Stimulated activated CD8-positive, alpha-beta memory T cell treated with anti-CD3 and anti-CD28 coated beads, Interleukin-12 subunit alpha, Interleukin-12 subunit beta, amount 100 ng/mL, for 24 hours (primary cell): ENCODE data around the gene ALCAM.

ENCODE experiments used
- DNase-seq: peaks from one replicate; pipeline ENCODE4 v3.0.0-alpha.2; 2020; ENCODE audit errors: extremely low read depth

The ALCAM gene

DNA sequence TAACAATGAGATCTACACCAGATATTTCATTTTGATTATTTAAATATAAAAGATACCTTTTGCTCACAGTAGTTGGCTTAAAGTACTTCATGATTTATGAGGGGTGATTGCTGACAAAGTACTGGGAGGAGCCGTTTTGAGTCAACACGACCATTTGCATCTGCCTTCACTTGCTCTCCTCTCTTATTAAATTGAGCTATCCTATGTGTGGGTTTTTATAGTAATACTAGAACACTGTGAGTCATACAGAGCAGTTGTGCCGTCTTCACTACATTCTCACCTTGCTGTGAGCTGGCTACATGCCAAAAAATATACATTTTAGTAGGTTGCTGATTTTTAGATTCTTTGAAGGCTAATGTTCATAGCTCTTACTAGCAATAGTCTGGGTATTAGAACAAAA, 161.2 kb downstream of the ALCAM start:
- no peak for DNase-seq

DNA sequence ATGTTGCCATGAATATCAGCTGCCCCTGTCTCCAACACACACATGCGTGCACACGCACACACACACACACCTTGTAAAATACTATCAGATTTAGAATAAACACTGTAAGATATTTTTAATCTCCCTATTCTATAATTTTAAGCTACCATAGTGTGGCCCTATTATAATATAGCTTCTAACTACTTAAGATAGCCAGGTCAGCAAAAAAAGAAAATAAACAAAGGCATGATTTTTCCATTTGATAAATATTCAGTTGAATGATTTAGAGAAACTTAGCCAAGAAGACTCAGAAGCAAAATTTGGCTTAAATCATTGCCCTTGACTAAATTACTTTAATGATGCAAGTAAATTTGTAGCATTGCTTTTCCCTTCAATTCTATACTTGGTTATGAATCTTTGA, 162.2 kb downstream of the ALCAM start:
- DNase-seq, result no peak

DNA sequence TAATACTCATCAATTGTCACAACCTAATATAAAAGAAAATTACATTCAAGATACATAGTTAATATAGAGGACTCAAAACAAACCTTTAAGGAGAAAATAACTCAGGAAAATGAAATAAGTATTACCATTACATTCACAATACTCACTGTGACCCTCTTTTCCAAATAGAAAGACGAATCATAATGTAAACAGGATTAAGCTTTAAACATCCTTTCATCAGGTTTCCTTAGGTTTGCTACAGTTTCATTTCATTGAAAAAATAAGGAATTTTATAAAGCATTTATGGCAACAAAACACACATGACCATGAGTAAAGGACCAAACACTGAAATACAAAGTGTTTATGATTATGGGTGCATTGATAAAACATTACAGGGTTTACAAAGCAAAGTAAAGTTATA, 162.7 kb downstream of the ALCAM start:
- no peak for DNase-seq

DNA sequence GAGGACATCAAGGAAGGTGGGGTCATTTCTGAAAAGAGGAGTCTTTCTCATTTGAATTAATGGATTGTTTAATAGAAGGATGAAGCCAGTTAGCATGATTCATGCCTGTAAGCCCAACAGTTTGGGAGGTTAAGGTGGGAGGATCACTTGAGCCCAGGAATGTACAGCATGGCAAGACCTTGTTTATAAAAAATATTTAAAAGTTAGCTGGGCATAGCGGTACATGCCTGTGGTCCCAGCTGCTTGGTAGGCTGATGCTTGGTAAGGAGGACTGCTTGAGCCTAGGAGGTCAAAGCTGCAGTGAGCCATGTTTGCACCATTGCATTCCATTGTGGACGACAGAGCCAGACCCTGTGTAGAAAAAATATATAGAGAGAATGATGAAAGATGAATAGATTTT, 165.5 kb downstream of the ALCAM start:
- no peak for DNase-seq

DNA sequence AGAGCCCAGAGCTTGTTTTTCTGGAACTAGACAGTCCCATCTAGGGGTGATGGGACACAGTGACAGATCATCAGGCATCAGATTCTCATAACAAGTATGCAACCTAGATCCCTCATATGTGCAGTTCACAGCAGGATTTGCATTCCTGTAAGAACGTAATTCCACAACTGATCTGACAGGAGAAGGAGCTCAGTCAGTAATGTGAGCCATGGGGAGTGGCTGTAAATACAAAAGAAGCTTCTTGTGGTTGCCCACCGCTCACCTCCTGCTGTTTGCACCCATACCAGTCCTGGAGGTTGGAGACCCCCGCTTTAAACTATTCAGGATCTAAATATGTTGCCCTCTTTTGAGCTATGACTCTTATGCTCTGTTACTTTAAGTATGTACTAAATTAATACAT, 167.3 kb downstream of the ALCAM start:
- DNase-seq, result no peak

DNA sequence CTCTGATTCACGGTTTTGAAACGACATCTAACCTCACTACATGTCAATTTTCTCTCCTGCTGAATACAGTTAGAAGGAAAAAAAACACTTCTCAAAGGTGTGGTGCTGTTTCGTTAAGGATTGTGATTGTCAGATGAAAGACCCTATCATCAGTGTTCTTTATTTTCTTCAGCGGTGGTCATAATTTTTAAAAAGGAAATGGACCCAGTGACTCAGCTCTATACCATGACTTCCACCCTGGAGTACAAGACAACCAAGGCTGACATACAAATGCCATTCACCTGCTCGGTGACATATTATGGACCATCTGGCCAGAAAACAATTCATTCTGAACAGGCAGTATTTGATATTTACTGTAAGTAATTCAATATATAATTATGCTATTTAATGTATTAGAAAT, 167.8 kb downstream of the ALCAM start:
- DNase-seq, result no peak

DNA sequence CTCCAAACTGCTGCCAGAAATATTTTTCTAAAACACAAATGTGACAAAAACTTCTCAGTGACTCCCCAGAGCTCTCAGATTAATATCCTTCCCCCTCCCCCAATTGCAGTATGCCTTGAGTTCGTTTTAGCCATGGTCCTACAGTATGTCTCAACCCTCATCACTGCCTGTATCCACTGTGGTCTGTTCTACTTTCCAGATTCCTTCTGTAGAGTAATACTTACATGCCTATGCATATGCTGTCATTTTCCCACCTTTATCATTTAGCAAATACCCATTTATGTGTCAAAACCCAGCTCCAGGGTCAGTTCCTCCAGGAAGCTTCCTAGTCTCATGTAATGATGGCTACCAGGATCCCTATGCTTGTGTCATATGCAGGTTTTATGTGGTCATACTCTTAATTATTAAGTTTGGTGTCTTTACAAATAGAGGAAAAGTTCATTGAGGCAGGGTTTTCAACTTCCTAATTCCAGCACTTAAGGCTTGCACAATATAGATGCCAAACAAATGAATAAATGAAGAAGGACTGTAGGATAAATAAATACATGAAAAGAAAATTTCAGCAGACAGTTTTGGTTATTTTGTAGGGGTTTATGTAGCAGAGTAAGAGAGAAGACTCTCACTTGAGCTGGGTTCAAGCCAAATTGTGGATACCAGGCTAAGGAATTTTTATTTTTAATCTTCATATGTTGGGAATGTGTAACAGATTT, 170.8 kb downstream of the ALCAM start:
- no peak for DNase-seq

DNA sequence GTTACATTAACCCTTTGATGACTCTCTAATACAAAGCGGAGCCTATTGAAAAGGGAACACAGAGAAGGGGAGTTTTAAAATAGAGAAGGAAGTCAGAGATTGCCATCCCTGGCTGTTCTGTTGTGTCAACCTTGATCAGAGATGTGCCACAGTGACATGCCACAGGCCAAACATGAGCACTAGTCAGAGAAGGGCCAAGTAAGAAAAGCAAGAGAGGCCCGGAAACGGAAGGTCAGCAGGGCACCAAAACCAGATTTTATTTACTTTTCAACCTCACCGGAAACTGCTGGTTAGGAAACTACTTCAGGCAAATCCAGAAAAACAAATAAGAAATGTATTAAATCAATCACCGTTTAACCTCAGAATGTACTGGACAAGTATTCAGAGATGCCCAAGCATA, 171.8 kb downstream of the ALCAM start:
- DNase-seq, result no peak

DNA sequence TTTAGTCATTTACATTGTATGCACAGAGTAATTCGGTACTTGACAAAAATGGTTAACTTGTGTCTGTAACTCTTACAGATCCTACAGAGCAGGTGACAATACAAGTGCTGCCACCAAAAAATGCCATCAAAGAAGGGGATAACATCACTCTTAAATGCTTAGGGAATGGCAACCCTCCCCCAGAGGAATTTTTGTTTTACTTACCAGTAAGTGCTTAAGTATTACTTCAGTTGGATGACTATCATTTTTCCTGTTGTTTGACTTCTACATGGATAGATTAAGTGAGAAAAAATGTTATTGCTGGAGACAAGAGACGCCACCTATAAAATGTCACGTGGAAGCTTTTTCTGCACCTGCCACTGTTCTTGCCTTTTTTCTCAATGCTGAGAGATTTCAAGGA, 173.2 kb downstream of the ALCAM start:
- DNase-seq, result no peak

DNA sequence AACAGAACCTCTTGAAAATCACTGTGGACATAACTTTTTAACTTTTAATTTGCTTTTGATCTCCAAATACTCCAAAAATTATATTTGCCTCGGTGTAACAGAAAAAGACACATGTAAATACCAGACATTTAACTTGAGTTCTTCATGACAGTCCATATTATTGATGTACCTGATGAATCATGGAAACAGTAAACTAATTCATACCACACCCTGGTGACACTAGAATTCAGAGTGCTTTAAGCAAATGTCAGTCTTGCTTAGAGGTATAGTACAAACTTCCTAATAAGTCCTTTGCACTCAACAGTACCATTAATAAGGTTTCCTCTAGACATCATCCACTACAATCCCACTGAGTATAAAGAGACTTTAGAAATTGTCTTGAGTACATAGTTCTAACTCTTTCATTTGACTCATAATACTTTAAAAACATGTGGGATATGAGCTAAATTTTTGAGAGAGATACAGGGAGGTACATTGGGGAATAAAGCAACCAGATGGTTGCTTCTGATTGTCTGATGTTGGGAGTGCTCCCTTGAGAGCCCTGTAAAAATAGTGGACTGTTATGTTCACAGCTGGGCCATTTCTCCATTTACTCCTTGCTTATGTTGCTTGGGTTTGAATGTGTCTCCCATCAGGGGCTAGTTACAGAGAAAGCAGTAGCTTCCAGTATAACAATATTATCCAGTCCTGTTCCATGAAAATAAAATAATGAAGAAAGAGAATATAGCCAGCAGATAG, 175.7 kb downstream of the ALCAM start:
- no peak for DNase-seq

DNA sequence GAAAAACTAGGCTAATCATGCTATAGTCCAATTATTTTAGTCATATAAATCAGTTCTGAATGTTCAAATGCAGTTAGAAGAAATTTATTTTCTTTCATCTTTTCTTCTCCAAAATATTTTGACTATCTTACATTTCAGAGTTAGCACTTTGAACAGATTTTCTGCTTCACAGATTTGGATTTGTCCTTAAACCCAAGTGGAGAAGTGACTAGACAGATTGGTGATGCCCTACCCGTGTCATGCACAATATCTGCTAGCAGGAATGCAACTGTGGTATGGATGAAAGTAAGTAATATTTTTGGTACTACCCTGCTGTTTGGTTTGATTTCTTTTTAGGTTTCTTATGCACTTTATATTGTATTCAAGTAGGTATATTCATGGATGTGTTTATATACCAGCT, 178.3 kb downstream of the ALCAM start:
- DNase-seq, result no peak

DNA sequence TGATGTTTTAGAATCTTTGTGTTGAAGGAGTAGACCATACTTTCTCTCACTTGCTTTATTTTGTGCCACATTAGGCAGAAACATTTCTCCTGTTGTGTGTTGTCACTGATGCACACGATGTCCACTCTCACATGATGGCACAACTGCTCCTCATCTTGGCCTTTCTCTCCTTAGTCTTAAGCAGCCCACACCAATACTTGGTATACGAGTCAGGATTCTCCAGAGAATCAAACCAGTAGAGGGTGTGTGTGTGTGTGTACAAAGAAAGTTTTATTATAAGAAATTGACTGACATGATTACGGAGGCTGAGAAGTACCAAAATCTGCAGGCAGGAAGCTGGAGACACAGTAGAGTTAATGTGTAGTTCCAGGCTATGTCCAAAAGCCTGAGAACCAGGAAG, 187.1 kb downstream of the ALCAM start:
- DNase-seq, result no peak

DNA sequence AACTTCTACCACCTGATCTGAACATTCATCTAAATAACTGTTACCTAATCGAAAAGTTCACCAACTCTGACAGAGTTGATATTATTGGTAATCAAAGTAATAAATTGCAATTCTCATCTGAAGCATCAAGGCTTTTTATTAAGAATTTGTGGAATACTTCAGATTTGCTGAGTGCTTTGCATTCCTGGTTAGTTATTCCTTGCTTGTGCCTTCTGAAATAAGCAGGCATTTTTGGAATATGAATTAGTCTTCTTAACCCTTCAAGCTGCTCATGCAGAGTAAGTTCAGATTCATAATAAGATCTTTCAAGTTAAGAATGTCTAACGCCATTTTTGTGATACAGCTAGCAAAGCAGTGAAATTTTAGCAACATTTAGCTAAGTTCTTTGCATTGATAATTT, 188.5 kb downstream of the ALCAM start:
- DNase-seq, result no peak

DNA sequence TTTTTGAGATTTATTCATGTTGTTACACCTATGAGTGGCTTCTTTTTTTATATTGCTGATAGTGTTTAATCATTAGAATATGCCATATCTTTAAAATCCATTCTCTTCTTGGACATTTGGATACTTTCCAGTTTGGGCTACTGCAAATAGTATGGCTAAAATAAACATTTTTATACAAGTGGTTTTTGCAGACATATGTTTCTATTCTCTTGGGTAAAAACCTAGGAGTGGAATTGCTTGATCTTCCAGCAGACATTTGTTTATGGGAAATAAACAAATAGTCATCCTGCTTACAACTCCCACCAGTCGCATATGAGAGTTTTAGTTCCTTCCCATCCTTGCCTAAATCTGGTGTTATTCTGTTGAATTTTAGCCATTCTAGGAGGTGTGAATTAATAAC, 193.1 kb downstream of the ALCAM start:
- DNase-seq, result no peak

DNA sequence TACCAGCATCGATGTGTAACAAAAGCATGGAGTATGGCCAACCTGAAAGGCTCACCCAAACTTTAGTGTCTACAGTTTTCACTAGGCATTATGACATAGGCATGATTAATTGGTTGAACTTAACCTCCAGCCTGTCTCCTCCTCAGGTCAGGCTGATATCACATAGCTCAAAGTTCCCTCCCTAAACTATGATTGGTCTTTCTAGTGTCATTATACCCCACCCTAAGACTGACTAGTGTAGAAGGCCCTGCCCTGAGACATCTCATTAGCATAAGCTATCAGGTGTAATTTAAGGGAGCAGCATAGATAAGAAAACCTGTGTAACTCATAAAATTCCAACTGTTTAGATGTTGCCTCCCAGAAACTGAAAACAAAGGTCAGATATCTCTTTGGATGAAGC, 195.2 kb downstream of the ALCAM start:
- DNase-seq, result no peak

DNA sequence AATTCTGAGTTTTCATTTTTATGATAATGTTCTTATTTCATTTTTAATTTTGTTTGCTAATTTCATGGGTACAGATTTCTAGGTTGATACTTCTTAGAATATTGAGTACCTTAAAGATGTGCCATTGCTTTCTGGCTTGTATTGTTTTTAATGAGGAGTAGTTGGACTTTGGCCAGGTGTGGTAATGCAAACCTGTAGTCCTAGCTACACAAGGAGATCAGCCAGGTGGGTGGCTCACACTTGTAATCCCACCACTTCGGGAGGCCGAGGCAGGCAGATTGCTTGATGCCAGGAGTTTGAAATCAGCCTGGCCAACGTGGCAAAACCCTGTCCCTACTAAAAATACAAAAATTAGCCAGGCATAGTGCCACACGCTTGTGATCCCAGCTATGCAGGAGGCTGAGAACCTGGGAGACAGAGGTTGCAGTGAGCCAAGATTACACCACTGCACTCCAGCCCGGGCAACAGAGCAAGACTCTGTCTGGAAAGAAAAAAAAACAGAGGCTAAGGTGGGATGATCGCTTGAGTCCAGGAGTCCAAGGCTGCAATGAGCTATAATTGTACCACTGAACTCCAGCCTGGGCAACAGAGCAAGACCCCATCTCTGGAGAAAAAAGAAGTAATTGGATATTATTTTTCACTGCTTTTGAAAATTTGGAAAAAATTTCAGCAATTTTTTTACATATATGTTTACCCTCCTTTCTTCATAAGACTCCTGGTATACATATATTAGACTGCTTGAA, 198.0 kb downstream of the ALCAM start:
- no peak for DNase-seq

DNA sequence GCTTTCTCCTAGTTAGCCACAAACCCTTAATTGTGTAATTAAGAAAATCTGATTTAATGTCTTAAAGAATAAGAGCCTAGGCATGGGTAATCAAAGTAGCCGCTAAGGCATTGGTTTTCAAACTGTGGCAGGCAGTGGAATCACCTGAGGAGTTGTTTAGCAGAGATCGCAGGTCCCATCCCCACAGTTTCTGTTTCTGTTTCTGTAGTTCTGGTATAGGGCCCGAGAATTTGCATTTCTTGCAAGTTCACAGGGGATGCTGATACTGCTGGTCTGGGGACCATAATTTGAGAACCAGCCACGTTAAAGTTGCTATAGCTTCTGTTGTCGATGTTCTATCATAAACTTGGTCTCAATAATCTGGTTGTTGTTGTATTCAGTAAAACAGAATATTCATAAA, 204.3 kb downstream of the ALCAM start:
- DNase-seq, result no peak

DNA sequence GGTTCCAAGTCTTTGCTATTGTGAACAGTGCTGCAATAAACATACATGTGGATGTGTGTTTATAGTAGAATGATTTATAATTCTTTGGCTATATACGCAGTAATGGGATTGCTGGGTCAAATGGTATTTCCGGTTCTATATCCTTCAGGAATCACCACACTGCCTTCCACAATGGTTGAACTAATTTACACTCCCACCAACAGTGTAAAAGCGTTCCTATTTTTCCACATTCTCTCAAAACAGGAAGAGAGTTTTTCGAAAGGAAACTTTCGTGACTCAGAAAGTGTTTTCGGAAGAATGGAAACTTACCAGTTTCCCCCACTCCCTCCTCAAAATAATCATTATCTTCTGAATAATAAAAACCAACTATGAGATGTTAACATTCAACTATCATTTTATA, 205.8 kb downstream of the ALCAM start:
- DNase-seq, result no peak

DNA sequence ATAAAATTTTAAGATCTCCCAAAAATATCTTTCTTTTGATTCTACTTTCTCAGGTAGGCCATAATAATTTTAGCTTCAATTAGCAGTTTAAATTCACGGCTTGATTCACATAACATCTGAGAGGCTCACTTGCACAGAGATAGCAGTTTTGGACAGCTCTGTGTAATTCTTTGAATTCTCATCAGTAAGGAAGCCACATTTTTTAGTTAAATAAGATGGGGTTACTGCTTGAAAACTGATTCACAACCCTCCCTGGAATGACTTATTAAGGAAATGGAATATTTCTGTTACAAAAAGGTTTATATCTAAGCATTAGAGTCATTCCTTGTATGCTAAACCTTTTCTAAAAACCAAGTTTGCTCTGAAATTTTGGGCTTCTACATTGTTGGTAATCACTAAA, 212.7 kb downstream of the ALCAM start:
- DNase-seq, result no peak

DNA sequence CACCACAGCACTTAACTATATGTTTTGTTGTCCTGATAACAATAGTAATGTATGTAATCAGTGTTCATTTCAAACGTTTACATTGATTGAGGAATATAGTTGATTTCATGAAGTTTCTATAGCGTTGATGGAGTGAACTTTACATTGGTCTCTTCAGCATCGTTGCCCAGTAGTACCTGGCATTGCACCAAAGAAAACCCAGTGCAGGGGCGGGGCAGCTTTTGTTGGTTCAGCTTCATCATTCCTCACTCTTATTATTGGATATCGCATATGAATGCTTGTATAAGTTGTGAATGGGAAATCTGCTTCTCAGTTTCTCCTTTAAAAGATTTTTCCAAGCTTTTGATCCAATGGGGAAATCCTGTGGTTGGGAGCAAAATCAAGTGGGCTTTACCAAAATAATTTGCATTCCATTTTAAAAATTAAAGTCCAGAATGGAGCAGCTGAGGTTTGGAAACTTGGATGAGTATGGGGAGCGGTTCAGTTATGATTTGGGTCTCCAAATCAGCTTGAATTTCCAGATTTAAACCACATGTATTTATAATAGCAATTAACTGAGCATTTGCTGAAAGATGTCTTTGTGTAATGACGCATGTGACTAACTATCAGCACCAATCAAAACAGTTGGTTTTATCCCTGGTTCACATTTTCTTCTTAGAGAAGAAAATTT, 213.7 kb downstream of the ALCAM start:
- DNase-seq, result no peak

DNA sequence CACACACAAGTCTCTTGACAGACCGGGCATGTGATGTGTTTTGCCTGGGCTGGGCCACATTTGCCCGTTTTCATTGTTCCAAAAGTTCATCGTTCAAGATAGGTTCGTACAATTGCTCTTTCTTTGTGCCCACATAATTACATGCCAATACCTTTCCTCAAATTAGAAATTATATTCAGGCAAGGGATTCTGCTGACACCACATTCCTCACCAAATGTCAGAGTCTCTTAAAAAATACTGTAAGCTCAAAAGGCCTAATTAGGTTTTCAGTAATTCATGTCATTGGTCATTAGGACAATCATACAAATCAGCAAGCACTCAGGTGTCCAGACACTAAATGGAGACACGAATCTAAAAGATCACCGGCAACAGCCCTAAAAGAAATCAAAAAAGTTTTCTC, 215.3 kb downstream of the ALCAM start:
- DNase-seq, result no peak

DNA sequence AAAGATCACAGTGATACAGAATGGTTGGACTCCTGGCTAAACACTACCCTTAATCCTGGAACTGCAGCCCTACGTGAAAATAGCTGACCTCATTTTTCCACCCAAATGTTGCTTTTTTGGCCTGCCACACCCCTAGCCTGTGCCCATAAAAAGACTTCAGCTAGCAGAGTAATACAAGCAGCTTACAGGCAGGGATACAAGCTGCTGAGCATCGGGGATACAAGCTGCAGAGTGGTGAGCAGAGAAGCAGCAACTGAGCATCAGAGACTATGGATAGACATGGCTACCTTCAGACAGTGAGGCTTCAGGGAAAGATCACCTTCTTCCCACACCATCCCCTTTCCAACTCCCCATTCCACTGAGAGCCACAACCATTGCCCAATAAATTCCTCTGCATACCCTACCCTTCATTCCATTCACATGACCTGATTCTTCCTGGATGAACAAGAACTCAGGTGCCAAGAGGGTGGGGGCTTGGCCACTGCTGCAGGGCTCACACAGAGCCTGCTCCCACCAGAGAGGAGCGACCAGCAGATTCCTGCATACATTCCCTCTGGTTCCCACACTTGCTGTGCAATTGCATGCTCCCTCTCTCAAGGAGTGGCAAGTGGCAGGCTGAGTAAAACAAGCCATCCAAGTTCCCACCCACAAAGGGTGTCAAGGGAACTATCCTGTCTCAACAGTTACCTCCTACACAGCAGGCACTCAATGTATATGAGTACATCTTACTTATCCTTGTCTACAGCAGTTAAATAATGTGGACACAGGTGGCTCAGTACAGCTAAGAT, 217.5 kb downstream of the ALCAM start:
- no peak for DNase-seq
